ENCODE results near the gene TRIM29.

Gene TRIM29

DNA sequence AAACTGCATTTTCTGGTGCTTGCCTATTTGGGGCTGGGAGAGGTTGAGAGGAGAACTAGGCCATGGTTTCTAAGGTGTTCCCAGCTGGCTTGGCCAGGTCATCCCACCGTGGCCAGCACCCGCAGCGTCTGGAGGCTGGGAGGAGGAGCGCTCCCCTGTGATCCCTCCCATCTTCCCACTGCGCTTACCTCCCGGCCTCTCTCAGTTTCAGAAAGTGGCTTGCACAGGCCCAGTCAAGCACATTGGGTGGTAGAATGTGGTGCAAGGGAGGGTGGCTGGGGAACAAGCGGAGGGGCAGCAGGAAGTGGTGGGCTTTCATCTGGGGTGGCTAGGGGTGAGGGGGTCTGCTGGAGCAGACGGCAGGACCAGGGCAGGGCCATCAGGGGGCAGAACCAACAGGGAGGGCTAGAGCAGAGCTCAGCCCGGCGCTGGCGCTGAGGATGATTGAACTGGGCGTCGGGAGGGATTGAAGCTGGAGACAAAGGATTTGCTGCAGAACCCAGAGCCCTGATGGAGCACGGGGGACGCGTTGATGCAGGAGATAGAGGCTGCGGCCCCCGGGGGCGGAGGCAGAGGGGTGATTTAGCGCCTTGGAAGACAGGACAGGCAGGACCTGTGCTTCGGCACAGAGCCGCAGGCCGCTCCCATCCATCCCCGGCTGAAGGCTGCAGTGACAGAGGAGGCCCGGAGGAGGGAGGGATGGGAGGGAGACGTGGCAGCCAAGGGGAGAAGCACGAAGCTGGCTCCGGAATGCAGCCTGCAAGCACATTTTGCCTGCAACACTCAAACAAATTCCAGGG is 76.0 kb downstream of the TRIM29 start:
- DNase-seq (ENCODE audit: low spot score) = no peak
